Left colon (tissue), 2 donors: ENCODE results near the gene DNAH5. TPM values are rescaled to one million over a fixed set of nuclear protein-coding genes. Genes with fewer than 3 reads are reported as not detected.

Experiments used
- ATAC-seq: fragments of 200-7000 bp; cut with Tn5 transposase; one replicate; pipeline ENCODE4 v1.9.1; 2020; ENCODE audit warnings: mild to moderate bottlenecking, moderate library complexity
- DNase-seq, 2 donors: peaks; one replicate each; pipeline ENCODE4 v3.0.0-alpha.2; 2020
- intact Hi-C, 2 donors: fragments of 100-400 bp; cut with DNase I in 1 of 2; cut with micrococcal nuclease in 1 of 2; formaldehyde crosslinking; loops; one replicate each; pipeline versions ENCODE4 v1.11.2 to v1.14.0; 2022; cut with DNase I, micrococcal nuclease
- total RNA-seq, 2 donors: library from RNA; stranded (reverse); fragmentation: NEBNext Ultra II Directional; extraction: Animal tissue kit (Norgen Biotek cat#: 25700); gene quantifications; one replicate each; pipeline ENCODE4 v1.2.1, GENCODE V29; 2021
- donor health status: DM: no; HTN: no; CAD: no.
- donor health status: DM: yes; HTN: yes; CAD: no.

The DNAH5 gene
- total RNA-seq, 2 donors from 2014 or later: 0.43 to 0.47 TPM

- DNase-seq (no peak), ATAC-seq (no peak)
- intact Hi-C loops: no loop called here
Observed at GRCh38 chr5:13955896-13956295, 11.4 kb upstream of the DNAH5 start.

GRCh38 chr5:13946111-13946510, 1.6 kb upstream of the DNAH5 start:
- ATAC-seq (no peak), DNase-seq (no peak)
- intact Hi-C loops: no loop called here

DNA sequence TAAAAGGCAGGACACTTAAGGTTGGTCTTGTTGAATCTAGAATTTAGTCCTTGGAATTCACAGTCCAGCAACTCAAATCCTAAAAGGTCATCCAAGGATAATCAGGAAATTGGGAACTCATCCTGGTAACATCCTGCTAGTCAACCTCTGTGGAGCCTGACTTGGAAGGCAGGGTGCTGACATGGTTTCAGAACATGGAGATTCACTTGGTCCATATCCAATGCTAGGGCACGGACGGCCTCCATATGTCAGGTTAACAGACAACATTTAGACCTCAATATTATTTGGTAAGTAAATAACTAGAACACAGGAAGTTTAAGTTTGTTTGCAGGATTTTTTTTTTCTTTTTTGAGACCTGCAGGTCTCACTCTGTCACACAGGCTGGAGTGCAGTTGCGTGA, 783 bp upstream of the DNAH5 start:
- ATAC-seq: no peak
- intact Hi-C loops: no loop called here
- no peak for DNase-seq

DNA sequence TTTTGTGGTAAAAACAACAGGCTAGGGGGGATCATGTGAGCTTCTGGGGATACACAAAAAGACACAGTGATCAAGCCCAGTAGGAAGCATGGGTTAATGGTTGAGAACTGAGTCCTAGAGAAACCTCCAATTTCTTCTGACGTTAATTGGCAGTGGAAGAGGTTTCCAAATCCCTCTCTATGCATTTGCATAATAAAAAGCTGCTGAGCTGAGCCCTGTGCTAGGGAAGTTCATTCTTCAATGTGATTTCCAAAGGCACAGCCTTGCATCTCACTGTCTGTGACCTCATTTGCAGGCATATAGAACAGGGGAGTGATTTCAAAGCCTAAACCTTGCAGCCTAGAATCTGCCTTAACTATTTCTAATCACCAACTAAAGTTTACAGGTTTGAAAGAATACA, 812 bp downstream of the DNAH5 start:
- ATAC-seq (no peak), DNase-seq (no peak)
- intact Hi-C loops: no loop called here

- no peak for DNase-seq
Observed at GRCh38 chr5:13941468-13941867, 3.0 kb downstream of the DNAH5 start.

DNA sequence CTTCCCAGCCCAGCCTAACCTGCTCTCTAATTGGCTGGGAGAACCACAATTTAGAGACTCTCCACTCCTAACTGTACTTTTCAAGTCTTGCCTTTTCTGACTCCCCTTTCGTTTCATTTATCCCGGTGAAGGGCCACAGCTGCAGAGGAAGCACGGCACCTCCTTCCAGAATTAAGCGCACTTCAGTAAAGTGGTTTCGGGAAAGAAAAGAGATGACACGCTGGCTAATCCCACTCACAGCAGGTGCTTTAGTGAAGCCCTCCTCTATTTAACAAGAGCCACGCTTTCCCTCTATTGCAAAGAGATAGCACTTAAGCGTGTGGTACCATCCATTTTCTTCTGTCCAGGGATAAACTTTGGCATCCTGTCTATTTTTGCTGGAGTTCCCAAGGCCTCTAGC, 4.8 kb downstream of the DNAH5 start:
- DNase-seq (no peak), ATAC-seq (no peak)
- intact Hi-C loops: no loop called here

More at GRCh38 chr5:13941468-13941867, 3.0 kb downstream of the DNAH5 start:
- ATAC-seq: no peak
- intact Hi-C loops: no loop called here

DNA sequence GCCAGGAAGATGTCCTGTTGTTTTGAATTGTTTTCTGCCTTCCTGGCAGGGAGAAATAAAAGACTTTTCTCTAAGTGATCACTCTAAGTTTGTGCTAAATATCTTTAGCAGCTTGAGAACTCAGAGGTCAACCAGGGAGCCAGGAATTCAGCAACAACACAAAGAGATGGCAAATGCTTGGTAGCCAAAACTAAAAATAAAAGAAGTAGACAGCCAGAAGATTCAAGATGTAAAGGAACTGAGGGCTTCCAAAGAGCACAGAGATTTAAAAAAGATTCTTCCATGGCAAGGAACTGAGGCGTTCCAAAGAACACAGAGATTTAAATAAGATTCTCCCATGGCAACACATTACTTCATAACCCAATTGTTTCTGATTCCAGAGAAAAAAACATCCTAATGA, 9.6 kb downstream of the DNAH5 start:
- DNase-seq (no peak), ATAC-seq (no peak)
- intact Hi-C loops: no loop called here

- DNase-seq (no peak), ATAC-seq (no peak)
- intact Hi-C loops: no loop called here
Observed at GRCh38 chr5:13934125-13934524, 10.4 kb downstream of the DNAH5 start.

DNA sequence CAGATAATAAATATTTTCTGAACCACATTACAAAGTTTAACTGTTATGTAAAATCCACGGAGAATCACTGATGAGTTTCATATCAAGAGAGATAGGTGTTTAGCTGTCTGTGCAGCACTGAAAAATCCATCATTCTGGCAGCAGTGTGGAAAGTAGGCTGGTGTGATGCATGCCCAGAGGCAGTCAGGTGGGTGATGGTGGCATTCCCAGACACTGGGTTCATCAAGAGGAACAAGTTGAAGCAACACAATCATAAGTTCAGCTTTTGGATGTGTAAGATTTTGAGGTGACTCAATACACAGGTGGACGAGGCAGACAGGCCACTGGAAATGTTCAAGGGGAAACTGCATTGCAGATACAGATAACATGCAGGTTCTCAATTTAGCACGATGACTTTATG, 11.9 kb downstream of the DNAH5 start:
- no peak for DNase-seq
- no peak for ATAC-seq
- intact Hi-C loops: no loop called here

DNA sequence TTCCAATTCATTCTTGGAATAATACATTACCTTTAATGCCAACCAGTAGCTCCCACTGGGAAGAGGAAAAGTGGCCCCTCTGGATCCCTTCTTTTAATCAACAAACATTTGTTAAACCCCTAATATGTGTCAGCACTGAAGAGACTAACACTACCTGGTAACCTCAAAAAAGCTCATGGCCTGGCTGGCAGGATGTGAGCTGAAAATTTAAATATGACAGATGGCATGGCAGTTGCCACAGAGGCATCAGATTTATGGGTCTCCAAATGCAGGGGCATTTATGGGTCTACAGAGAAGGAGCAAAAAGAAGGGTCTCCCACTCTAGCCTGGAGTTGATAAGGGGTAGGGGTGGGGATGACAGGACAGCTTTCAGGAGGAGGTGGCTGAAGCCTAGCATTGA, 12.5 kb downstream of the DNAH5 start:
- no peak for DNase-seq
- ATAC-seq: no peak
- intact Hi-C loops: no loop called here

DNA sequence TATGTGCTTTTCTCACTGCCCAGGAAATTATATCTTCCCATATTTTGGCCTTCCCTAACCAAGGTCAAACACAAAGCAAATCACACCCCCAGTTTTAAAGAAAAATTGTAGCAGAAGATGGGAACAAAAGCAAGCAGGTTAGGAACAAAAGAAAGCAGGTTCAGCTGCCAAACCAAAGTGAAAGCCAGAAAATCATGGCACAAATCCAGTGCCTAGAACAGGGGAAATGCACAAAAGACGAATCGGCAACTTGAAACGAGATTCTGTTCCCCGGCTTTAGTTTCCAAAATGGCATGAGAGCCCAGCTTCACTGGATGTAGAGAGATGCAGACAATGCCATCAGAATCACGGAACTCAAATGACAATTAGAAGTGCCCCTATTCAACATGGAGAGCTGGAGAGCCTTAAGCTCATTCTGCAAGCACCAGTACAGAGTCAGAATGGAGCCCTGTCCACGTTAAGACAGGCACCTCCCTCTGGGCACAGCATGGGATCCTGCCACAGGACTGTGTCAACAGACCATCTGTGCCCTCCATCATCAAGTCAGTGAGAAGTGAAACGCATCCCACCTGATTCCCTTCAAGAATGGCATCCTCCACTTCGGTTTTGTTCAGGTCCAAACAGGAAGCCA, 13.8 kb downstream of the DNAH5 start:
- intact Hi-C loops: no loop called here
- ATAC-seq (no peak), DNase-seq (no peak)

- ATAC-seq (no peak), DNase-seq (no peak)
- intact Hi-C loops: no loop called here
Observed at GRCh38 chr5:13926731-13927130, 17.8 kb downstream of the DNAH5 start.

GRCh38 chr5:13921578-13921977, 22.9 kb downstream of the DNAH5 start:
- ATAC-seq (no peak), DNase-seq (no peak)
- intact Hi-C loops: no loop called here

- ATAC-seq: no peak
- intact Hi-C loops: no loop called here
- no peak for DNase-seq
Observed at GRCh38 chr5:13919786-13920185, 24.7 kb downstream of the DNAH5 start.

GRCh38 chr5:13919087-13919486, 25.4 kb downstream of the DNAH5 start:
- intact Hi-C loops: no loop called here
- no peak for DNase-seq
- ATAC-seq: no peak

GRCh38 chr5:13917061-13917460, 27.4 kb downstream of the DNAH5 start:
- no peak for ATAC-seq
- DNase-seq: no peak
- intact Hi-C loops: no loop called here

DNA sequence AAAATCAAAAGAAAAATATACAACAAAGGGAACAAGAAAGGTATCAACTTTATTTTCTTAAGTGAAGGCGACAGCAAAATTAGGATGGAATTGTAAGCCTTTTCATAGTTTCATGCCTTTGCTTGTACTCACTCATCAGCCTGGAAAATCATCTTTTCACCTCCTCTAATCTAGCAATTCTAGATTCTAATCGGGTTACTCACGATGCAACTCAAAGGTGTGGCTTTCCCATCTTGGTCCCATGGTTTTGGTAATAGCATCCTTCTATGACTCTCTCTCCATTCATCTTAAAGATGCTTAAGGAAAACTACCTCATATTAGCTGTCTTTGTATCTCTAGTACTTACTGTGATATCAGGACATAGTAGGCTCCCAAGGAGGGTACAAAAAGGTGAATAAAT, 30.5 kb downstream of the DNAH5 start:
- no peak for ATAC-seq
- intact Hi-C loops: no loop called here

DNA sequence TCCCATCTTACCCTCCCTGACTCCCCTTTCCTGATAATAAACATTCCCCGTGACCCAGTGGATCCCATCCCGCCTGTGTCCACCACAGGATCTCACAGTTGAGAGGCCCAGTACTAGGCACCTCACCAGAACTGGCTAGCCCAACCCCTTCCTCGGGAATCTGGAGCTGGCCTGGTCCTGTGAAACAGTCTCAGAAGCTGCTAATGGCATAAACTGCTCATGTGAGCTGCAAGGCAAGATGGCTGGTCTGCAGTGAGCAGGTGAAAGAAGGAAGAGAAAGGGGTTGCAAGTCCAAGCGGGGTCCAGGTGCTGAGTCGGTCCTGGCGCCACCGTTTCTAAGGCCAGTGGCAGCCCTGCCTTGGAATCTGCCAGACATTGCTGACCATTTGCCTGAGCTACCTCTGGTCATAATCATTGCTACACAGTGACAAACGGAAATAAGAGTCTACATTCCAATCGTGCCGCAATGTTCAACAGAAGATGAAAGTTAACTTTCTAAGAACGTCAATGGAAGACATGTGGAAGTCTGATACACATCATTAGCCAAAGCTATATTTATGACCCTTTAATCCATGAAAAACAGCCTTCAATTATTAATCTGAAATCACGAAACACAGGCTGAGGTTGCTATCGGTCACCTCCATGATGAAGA, 33.7 kb downstream of the DNAH5 start:
- ATAC-seq: no peak
- intact Hi-C loops: no loop called here
- no peak for DNase-seq

More for the DNA sequence above, 30.5 kb downstream of the DNAH5 start:
- no peak for DNase-seq

DNA sequence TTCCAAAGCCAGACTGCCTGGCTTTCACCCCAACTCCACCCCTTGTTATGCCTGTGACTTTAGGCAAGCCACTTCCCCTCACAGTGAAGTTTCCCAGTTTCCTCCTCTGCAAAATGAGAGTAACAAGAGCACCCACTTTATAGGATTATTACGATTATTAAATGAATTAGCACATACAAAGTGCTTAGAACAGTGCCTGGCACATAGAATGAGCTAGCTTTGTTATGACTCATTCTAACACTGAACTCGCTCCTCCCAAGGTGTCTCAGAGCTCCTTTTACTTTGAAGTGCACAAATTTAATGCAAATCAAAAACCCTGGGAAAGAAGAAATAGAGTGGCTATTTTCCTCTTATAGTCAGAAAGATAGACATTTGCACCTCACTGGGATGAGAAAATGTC, 34.3 kb downstream of the DNAH5 start:
- DNase-seq: no peak
- no peak for ATAC-seq
- intact Hi-C loops: no loop called here

GRCh38 chr5:13909271-13909670, 35.2 kb downstream of the DNAH5 start:
- no peak for ATAC-seq
- DNase-seq: no peak
- intact Hi-C loops: no loop called here

DNA sequence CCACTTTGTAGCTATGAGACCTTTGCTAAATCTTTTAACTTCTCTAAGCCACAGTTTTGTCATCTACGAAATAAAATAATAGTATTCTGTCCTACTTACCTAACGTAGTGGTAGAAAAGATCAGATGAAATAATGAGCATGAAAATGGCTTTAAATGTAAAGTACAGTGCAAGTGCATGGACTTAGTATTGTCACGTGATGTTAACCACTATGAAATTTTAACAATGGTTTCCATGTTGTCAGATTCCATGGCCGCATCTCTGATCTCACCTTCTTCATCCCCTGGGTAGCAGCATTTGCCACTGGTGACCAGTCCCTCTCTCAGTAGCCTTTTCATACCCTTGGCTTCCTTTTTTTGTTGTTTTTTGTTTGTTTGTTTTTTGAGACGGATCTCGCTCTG, 45.9 kb downstream of the DNAH5 start:
- intact Hi-C loops: no loop called here
- DNase-seq (no peak), ATAC-seq (no peak)
